Gastrocnemius medialis (tissue), 4 donors: ENCODE data around the gene CD7.
"Not testable (repeated sequence)": the region's sequence is repeated elsewhere in the genome, so short reads cannot be mapped to it uniquely, and the experiment has no call there.

Source experiments
- POLR2A ChIP-seq, 2 donors: fragments of 450-650 bp; IDR thresholded peaks; one replicate each; pipeline ENCODE4 v1.6.1; 2017; ENCODE audit warnings: antibody characterized with exemption in 2 of 2, mild to moderate bottlenecking in 2 of 2, moderate library complexity in 2 of 2
- TF ChIP-seq, protein P1 (sequence below), 5 experiments: fragments of 450-650 bp in 3 of 5; fragments of 200-600 bp in 2 of 5; sonication (generic) in 2 of 5; IDR thresholded peaks in 4 of 5; conservative IDR thresholded peaks in 1 of 5; 1 replicate in 4 of 5; 2 replicates in 1 of 5; pipeline ENCODE4 v1.5.1; 2016 to 2019; ENCODE audit warnings: antibody characterized with exemption in 5 of 5, mild to moderate bottlenecking in 3 of 5, moderate library complexity in 3 of 5

- TF ChIP-seq, protein P1, sequence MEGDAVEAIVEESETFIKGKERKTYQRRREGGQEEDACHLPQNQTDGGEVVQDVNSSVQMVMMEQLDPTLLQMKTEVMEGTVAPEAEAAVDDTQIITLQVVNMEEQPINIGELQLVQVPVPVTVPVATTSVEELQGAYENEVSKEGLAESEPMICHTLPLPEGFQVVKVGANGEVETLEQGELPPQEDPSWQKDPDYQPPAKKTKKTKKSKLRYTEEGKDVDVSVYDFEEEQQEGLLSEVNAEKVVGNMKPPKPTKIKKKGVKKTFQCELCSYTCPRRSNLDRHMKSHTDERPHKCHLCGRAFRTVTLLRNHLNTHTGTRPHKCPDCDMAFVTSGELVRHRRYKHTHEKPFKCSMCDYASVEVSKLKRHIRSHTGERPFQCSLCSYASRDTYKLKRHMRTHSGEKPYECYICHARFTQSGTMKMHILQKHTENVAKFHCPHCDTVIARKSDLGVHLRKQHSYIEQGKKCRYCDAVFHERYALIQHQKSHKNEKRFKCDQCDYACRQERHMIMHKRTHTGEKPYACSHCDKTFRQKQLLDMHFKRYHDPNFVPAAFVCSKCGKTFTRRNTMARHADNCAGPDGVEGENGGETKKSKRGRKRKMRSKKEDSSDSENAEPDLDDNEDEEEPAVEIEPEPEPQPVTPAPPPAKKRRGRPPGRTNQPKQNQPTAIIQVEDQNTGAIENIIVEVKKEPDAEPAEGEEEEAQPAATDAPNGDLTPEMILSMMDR (IDR thresholded peaks at IDR 0.05 in 4 of 5, conservative IDR thresholded peaks at IDR 0.05 in 1 of 5), result not testable (repeated sequence)
- not testable (repeated sequence) for TF ChIP-seq POLR2A (IDR thresholded peaks at IDR 0.05)
Observed at GRCh38 chr17:82359451-82360074, 42.2 kb upstream of the CD7 start.
